HEK293 (cell line): ENCODE measurements around the gene CCT6B.

Experiments
- CTCF ChIA-PET: fragments of 350-600 bp; formaldehyde crosslinking; extraction: SDS; loops from one replicate; lab custom pipeline; 2021; ENCODE audit warnings: antibody characterized with exemption; lab: Yijun Ruan, JAX
- POLR2A ChIA-PET: fragments of 300-600 bp; formaldehyde crosslinking; extraction: SDS; loops from one replicate; lab custom pipeline; 2020; ENCODE audit warnings: antibody characterized with exemption, inconsistent platforms; lab: Yijun Ruan, JAX
- H3K27ac ChIP-seq: fragments of 200-500 bp; sonication (Bioruptor generic); 2 replicates; pipeline ENCODE4 v1.5.1; 2014; ENCODE audit warnings: low read depth, low read length, control low read depth, inconsistent platforms; ENCODE audit errors: extremely low read depth
- H3K36me3 ChIP-seq, 2 experiments: fragments of 200-500 bp in 1 of 2; sonication (Bioruptor generic) in 1 of 2; 1 replicate in 1 of 2; 2 replicates in 1 of 2; pipeline ENCODE4 v1.5.1; 2014 to 2017; ENCODE audit warnings: inconsistent platforms in 2 of 2, low read length in 2 of 2; ENCODE audit not compliant: control insufficient read depth in 2 of 2, insufficient read depth in 1 of 2
- H3K4me1 ChIP-seq: fragments of 200-500 bp; sonication (Bioruptor generic); 2 replicates; pipeline ENCODE4 v1.5.1; 2014; ENCODE audit warnings: mild to moderate bottlenecking, low read length, inconsistent platforms; ENCODE audit not compliant: control insufficient read depth, insufficient read depth
- H3K4me3 ChIP-seq: 2 replicates; pipeline ENCODE4 v1.5.1; 2011; ENCODE audit warnings: low read depth, mild to moderate bottlenecking, control low read depth, low read length, moderate library complexity
- H3K9me3 ChIP-seq: fragments of 200-500 bp; sonication (Bioruptor generic); 2 replicates; pipeline ENCODE4 v1.5.1; 2014; ENCODE audit warnings: low read depth, low read length, inconsistent platforms; ENCODE audit not compliant: control insufficient read depth, insufficient read depth
- CTCF ChIP-seq: fragments of 450-650 bp; formaldehyde crosslinking; IDR thresholded peaks from 2 replicates; pipeline ENCODE4 v1.5.1; 2016; ENCODE audit warnings: missing biosample characterization, missing genetic modification characterization
- EGR2 ChIP-seq: fragments of 450-650 bp; formaldehyde crosslinking; IDR thresholded peaks from 2 replicates; pipeline ENCODE4 v1.5.1; 2016; ENCODE audit warnings: low read depth, missing biosample characterization, missing genetic modification characterization
- GFI1B ChIP-seq: fragments of 450-650 bp; formaldehyde crosslinking; IDR thresholded peaks from 2 replicates; pipeline ENCODE4 v1.5.1; 2016; ENCODE audit warnings: missing biosample characterization, missing genetic modification characterization
- GLIS1 ChIP-seq: fragments of 450-650 bp; formaldehyde crosslinking; IDR thresholded peaks from 2 replicates; pipeline ENCODE4 v1.5.1; 2016; ENCODE audit warnings: missing biosample characterization, missing genetic modification characterization
- ZFHX2 ChIP-seq: fragments of 450-650 bp; formaldehyde crosslinking; conservative IDR thresholded peaks from 2 replicates; pipeline ENCODE4 v1.5.1; 2016; ENCODE audit warnings: missing biosample characterization, missing genetic modification characterization
- ZFP37 ChIP-seq: fragments of 450-650 bp; formaldehyde crosslinking; IDR thresholded peaks from 2 replicates; pipeline ENCODE4 v1.5.1; 2016; ENCODE audit warnings: missing biosample characterization, missing genetic modification characterization
- ZNF311 ChIP-seq: fragments of 450-650 bp; formaldehyde crosslinking; IDR thresholded peaks from 2 replicates; pipeline ENCODE4 v1.5.1; 2017; ENCODE audit warnings: missing biosample characterization, missing genetic modification characterization, borderline replicate concordance
- ZNF473 ChIP-seq: fragments of 450-650 bp; formaldehyde crosslinking; IDR thresholded peaks from 2 replicates; pipeline ENCODE4 v1.5.1; 2017; ENCODE audit warnings: missing biosample characterization, missing genetic modification characterization
- ZNF561 ChIP-seq: fragments of 450-650 bp; IDR thresholded peaks from 2 replicates; pipeline ENCODE4 v1.5.1; 2018; ENCODE audit warnings: missing biosample characterization, missing genetic modification characterization, borderline replicate concordance
- ZNF624 ChIP-seq: fragments of 450-650 bp; formaldehyde crosslinking; IDR thresholded peaks from 2 replicates; pipeline ENCODE4 v1.5.1; 2017; ENCODE audit warnings: missing biosample characterization, missing genetic modification characterization
- ZNF654 ChIP-seq: fragments of 450-650 bp; formaldehyde crosslinking; IDR thresholded peaks from 2 replicates; pipeline ENCODE4 v1.5.1; 2016; ENCODE audit warnings: low read depth, missing biosample characterization, missing genetic modification characterization
- ZNF664 ChIP-seq: fragments of 450-650 bp; formaldehyde crosslinking; IDR thresholded peaks from 2 replicates; pipeline ENCODE4 v1.5.1; 2016; ENCODE audit warnings: missing biosample characterization, missing genetic modification characterization
- ZNF692 ChIP-seq: fragments of 450-650 bp; formaldehyde crosslinking; IDR thresholded peaks from 2 replicates; pipeline ENCODE4 v1.5.1; 2016; ENCODE audit warnings: missing biosample characterization, missing genetic modification characterization
- ZSCAN4 ChIP-seq: fragments of 450-650 bp; formaldehyde crosslinking; IDR thresholded peaks from 2 replicates; pipeline ENCODE4 v1.5.1; 2017; ENCODE audit warnings: missing biosample characterization, missing genetic modification characterization

Gene CCT6B

GRCh38 chr17:34894964-34895363 lies 66.3 kb downstream of the CCT6B start:
- H3K36me3 ChIP-seq: no peaks in the 10 kb centered on the region
- no peak overlapping the region for H3K4me3 ChIP-seq
- ChIA-PET CTCF (interaction anchor here (0.6 to 1.2 kb wide), 3 partner anchors 10 to 353 kb away, joined by 3 to 6 read pairs (median 3); no protein-coding TSS in a partner anchor), POLR2A (no interaction called here)
- H3K4me1 ChIP-seq: no peaks in the 10 kb centered on the region
- H3K27ac ChIP-seq: no peak overlapping the region
- peak; percentile 76 for TF ChIP-seq ZSCAN4 (tag by site-specific recombination)
- no peak for TF ChIP-seq ZFP37 (tag by site-specific recombination)
- no peaks in the 10 kb centered on the region for H3K9me3 ChIP-seq

GRCh38 chr17:34892461-34893249 lies 68.6 kb downstream of the CCT6B start:
- H3K4me3 ChIP-seq: no peak overlapping the region
- peak; percentile 36; the same call in 1 of the 2 replicates for TF ChIP-seq EGR2 (tag by site-specific recombination)
- peak; percentile 80 for TF ChIP-seq CTCF (tag by site-specific recombination)
- no peak for TF ChIP-seq ZNF664 (tag by site-specific recombination)
- peak; percentile 41 for TF ChIP-seq ZFHX2
- no peak for TF ChIP-seq GFI1B (tag by site-specific recombination)
- TF ChIP-seq GLIS1 (tag by site-specific recombination): peak; percentile 17; the same call in 1 of the 2 replicates
- no peak for TF ChIP-seq ZNF473 (tag by site-specific recombination)
- no peak for TF ChIP-seq ZNF561 (tag by site-specific recombination)
- TF ChIP-seq ZNF654: peak; percentile 56
- H3K36me3 ChIP-seq: no peaks in the 10 kb centered on the region
- no peaks in the 10 kb centered on the region for H3K9me3 ChIP-seq
- no peaks in the 10 kb centered on the region for H3K4me1 ChIP-seq
- ChIA-PET CTCF (interaction anchor here (0.6 to 1.6 kb wide), 11 partner anchors 223 to 519 kb away, joined by 3 to 7 read pairs (median 3); partner anchors contain the start of gene RAD51D), POLR2A (no interaction called here)
- H3K27ac ChIP-seq: no peak overlapping the region

- Histone ChIP-seq H3K4me1 (no peaks in the 10 kb centered on the region), H3K9me3 (no peaks in the 10 kb centered on the region), H3K27ac (no peak overlapping the region), H3K36me3 (no peaks in the 10 kb centered on the region), H3K4me3 (no peak overlapping the region)
- TF ChIP-seq ZNF311 (tag by site-specific recombination) (no peak), ZNF624 (tag by site-specific recombination) (no peak), ZNF692 (tag by site-specific recombination) (no peak)
- ChIA-PET POLR2A (no interaction called here), CTCF (interaction anchor here (0.6 to 1.3 kb wide), 3 partner anchors 8 to 344 kb away, joined by 3 to 6 read pairs (median 4); no protein-coding TSS in a partner anchor)
Measured at GRCh38 chr17:34886831-34887230, 74.4 kb downstream of the CCT6B start.
